HT1080 (cell line): ENCODE data around the gene AP1AR. TPM values are rescaled to one million over a fixed set of nuclear protein-coding genes. Genes with fewer than 3 reads are reported as not detected.
"Not testable (repeated sequence)": the region's sequence is repeated elsewhere in the genome, so short reads cannot be mapped to it uniquely, and the experiment has no call there.

Experiments used
- DNase-seq: peaks from one replicate; pipeline ENCODE4 v3.0.0-alpha.2; 2015; ENCODE audit warnings: low read depth
- total RNA-seq: library from RNA; depleted of rRNA; stranded (reverse); fragments of >200 nt; shearing (Covaris generic); gene quantifications from 2 replicates; pipeline ENCODE4 v1.2.3, GENCODE V29; 2014; rRNA removed

Gene AP1AR
- total RNA-seq, 1 experiment from 2014 or later: 26.3 TPM

DNA sequence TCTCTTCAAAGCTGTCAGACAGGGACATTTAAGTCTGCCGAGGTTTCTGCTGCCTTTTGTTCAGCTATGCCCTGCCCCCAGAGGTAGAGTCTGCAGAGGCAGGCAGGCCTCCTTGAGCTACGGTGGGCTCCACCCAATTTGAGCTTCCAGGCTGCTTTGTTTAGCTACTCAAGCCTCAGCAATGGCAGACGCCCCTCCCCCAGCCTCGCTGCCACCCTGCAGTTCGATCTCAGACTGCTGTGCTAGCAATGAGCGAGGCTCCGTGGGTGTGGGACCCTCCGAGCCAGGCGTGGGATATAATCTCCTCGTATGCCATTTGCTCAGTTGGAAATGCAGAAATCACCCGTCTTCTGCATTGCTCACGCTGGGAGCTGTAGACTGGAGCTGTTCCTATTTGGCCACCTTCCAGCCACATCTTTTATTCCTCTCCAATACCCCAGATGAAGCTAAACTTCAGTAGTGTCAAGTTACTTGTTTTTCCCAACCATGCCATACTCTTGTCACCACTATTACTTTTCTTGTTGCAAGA is 77.7 kb downstream of the AP1AR start:
- not testable (repeated sequence) for DNase-seq

- no peak for DNase-seq
Observed at GRCh38 chr4:112311516-112311915, 79.9 kb downstream of the AP1AR start.

DNA sequence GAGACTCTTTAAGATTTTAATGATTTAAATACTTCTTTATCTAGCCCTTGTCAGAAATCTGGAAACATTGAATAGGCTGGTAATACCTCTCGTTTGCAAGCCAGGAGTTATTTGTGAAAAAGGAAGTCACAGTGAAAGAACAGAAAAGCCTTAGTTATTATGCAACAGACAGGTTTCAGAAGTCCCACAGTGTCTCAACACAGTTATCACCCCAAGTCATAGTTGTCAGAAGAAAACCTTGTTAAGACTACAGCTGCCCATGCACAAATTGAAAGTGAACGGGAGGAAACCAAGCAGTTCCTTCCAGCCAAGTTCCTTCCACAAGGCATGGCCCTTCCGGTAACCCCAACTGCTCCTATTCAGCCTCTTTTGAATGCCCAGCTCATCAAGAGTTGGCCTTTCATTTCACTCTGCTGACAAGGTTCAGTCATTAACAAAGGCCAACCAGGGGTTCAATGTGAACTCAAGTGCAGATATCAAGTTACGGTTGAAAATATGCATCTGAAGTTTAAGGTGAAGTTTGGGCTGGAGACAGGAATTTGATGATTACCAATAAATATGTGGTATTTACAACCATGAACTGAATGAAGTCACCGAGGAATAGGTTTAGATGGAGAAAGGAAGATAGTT is 81.1 kb downstream of the AP1AR start:
- no peak for DNase-seq

DNA sequence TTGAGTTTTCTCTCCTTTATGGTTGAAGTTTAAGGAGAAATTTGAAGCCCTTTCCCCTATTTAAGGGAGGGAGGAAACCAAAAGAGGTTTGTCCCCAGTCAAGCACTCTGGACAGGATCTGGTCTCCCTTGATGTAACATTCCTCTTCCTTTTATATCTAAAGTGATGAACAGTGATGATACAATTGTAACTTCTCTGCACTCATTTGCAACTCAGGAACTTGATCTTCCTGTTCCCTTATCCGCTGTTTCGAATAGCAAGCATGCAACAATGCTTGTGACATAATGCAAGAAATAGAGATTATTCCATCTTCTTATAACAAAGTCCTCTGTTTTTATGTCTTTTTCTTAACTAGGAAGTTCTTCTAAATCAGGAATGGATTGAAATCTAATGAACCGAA is 83.9 kb downstream of the AP1AR start:
- no peak for DNase-seq

- DNase-seq: no peak
Observed at GRCh38 chr4:112316360-112316759, 84.8 kb downstream of the AP1AR start.

GRCh38 chr4:112318239-112319142 is 86.9 kb downstream of the AP1AR start:
- DNase-seq: no peak

Other genes with a start within 250 kb of the AP1AR start
- 3.6 and 4.8 TPM in 2 replicates for gene FAM241A, start 86.3 kb upstream of the AP1AR start, total RNA-seq
- gene TIFA, start 54.1 kb downstream of the AP1AR start, total RNA-seq: 9.3 and 18.6 TPM in 2 replicates
- 3.7 and 5.1 TPM in 2 replicates for gene ALPK1, start 65.6 kb downstream of the AP1AR start, total RNA-seq